IPS-18a (cell line): Measurements from ENCODE around the gene FBXW12.

ENCODE experiments used
- H3K27ac ChIP-seq: one replicate; pipeline ENCODE4 v1.5.1; 2013; ENCODE audit warnings: low read length
- H3K27me3 ChIP-seq: one replicate; pipeline ENCODE4 v1.6.1; 2013; ENCODE audit warnings: mild to moderate bottlenecking, low read length; ENCODE audit not compliant: control insufficient read depth, insufficient read depth
- H3K36me3 ChIP-seq: one replicate; pipeline ENCODE4 v1.6.1; 2013; ENCODE audit warnings: low read depth, low read length; ENCODE audit not compliant: control insufficient read depth
- H3K4me1 ChIP-seq: one replicate; pipeline ENCODE4 v1.6.1; 2013; ENCODE audit warnings: low read depth, low read length; ENCODE audit not compliant: control insufficient read depth
- H3K4me3 ChIP-seq: one replicate; pipeline ENCODE4 v1.5.1; 2013; ENCODE audit warnings: low read length
- H3K9ac ChIP-seq: one replicate; pipeline ENCODE4 v1.6.1; 2013; ENCODE audit warnings: mild to moderate bottlenecking, low read length, moderate library complexity
- H3K9me3 ChIP-seq: one replicate; pipeline ENCODE4 v1.6.1; 2013; ENCODE audit warnings: low read depth, low read length; ENCODE audit not compliant: control insufficient read depth

Gene FBXW12

DNA sequence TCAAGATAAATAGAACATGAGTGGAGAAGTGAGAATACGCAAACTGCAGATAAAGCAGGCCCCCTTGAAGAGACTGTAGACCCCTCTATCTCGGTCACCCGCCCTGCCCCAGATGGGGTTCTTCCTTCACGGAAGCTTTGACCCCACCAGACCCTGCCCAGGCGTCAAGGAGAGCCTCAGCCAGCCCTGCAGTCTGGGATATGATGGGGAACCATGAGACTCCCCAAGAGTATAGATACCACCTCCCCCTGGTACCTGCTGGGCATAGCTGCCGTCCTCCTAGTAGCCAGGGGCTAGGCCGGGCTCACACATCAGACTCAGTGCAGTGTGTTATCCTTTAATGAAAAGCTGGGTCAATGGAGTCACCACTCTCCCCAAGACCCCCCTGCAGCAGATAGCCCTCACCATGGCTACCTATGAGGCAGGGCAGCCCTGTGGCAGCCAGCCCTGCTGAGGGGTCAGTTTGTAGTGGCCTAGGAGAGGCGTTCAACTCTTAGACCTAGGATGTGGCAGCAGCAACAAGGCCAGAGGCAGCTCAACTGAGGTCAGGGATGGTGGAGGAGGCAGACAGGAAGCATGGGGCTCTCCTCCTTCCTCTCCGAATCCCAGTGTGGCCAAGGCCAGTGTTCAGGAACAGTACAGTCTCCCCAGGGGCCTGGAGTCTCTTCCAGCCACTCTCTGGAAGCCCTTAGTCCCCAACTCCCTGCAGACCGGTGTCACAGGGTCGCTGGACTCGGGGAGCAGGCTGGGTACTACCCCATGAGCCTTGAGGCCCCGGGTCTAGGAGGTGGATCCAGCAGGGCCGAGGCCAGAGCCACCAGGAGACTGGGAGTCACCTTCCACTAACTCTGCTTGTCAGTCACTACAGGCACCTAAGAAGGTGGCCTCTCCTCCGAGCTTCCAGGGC is 31.8 kb downstream of the FBXW12 start:
- peaks cover 4% of the 10 kb centered on the region for H3K4me1 ChIP-seq
- no peak overlapping the region for H3K4me3 ChIP-seq
- no peak overlapping the region for H3K9ac ChIP-seq
- no peaks in the 10 kb centered on the region for H3K9me3 ChIP-seq
- peaks cover 60% of the 10 kb centered on the region for H3K36me3 ChIP-seq
- H3K27ac ChIP-seq: no peak overlapping the region
- H3K27me3 ChIP-seq: no peaks in the 10 kb centered on the region

- Histone ChIP-seq H3K9me3 (no peaks in the 10 kb centered on the region), H3K36me3 (peaks cover 69% of the 10 kb centered on the region), H3K27ac (no peak overlapping the region), H3K4me1 (no peaks in the 10 kb centered on the region), H3K4me3 (no peak overlapping the region), H3K9ac (no peak overlapping the region), H3K27me3 (no peaks in the 10 kb centered on the region)
Measured at GRCh38 chr3:48404440-48405342, 32.7 kb downstream of the FBXW12 start.

DNA sequence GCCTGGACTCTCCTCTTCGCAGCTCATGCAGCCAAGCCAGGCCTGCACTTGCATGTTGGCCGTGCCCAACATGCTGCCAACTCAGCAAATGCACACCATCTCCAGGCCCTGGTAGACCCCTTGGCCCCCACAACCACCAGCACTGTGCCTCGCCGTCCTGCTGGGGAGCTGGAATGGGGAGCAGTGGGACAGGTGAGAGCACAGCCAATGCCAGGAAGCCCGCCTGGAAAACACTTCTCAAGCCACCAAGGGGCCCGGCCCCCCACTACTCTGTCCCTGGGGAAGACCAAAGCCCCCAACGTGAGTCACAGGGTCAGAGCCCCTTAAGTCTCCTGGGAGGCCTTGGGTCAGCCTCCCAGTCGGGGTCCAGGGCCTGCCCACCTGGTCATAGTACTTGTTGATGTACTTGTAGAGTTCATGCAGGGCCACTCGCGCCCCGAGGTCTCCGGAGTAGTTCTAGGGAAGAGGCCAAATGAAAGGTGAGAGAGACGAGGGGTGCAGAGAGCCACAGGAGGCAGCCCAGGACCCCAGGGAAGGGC is 33.4 kb downstream of the FBXW12 start:
- Histone ChIP-seq H3K9ac (no peak overlapping the region), H3K9me3 (no peaks in the 10 kb centered on the region), H3K4me3 (no peak overlapping the region), H3K4me1 (no peaks in the 10 kb centered on the region), H3K36me3 (peaks cover 76% of the 10 kb centered on the region), H3K27me3 (no peaks in the 10 kb centered on the region), H3K27ac (no peak overlapping the region)

DNA sequence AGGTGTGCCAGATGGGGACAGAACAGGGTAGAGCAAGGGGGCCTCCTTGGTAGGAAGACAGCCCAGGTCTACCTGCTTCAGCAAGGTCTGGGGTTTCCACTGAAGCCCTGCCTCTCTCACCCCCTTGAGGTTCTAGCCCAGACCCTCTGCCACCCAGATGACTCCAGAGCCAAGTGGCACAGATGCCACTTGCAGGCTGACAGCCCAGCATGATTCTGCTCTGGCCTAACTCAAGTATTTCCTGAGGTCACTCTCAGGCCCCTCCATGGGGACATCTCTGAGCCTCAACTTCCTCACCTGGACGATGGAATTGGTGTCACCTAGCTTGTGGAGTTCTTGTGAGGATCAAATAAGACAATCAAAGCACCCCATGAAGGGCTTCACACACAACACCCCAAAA is 34.0 kb downstream of the FBXW12 start:
- H3K9me3 ChIP-seq: no peaks in the 10 kb centered on the region
- H3K4me1 ChIP-seq: no peaks in the 10 kb centered on the region
- H3K9ac ChIP-seq: no peak overlapping the region
- no peak overlapping the region for H3K27ac ChIP-seq
- no peak overlapping the region for H3K4me3 ChIP-seq
- no peaks in the 10 kb centered on the region for H3K27me3 ChIP-seq
- peaks cover 81% of the 10 kb centered on the region for H3K36me3 ChIP-seq

GRCh38 chr3:48406443-48407431 is 34.7 kb downstream of the FBXW12 start:
- Histone ChIP-seq H3K4me1 (no peaks in the 10 kb centered on the region), H3K36me3 (peaks cover 89% of the 10 kb centered on the region), H3K4me3 (no peak overlapping the region), H3K27me3 (no peaks in the 10 kb centered on the region), H3K9me3 (no peaks in the 10 kb centered on the region), H3K9ac (no peak overlapping the region), H3K27ac (no peak overlapping the region)

- Histone ChIP-seq H3K36me3 (peaks cover 96% of the 10 kb centered on the region), H3K4me3 (no peak overlapping the region), H3K9me3 (no peaks in the 10 kb centered on the region), H3K27ac (no peak overlapping the region), H3K4me1 (no peaks in the 10 kb centered on the region), H3K9ac (no peak overlapping the region), H3K27me3 (no peaks in the 10 kb centered on the region)
Measured at GRCh38 chr3:48407542-48408099, 35.6 kb downstream of the FBXW12 start.

- H3K36me3 ChIP-seq: peaks cover 98% of the 10 kb centered on the region
- H3K9me3 ChIP-seq: no peaks in the 10 kb centered on the region
- no peaks in the 10 kb centered on the region for H3K27me3 ChIP-seq
- no peak overlapping the region for H3K9ac ChIP-seq
- no peak overlapping the region for H3K27ac ChIP-seq
- no peak overlapping the region for H3K4me3 ChIP-seq
- H3K4me1 ChIP-seq: no peaks in the 10 kb centered on the region
Measured at GRCh38 chr3:48408823-48409281, 36.8 kb downstream of the FBXW12 start.

DNA sequence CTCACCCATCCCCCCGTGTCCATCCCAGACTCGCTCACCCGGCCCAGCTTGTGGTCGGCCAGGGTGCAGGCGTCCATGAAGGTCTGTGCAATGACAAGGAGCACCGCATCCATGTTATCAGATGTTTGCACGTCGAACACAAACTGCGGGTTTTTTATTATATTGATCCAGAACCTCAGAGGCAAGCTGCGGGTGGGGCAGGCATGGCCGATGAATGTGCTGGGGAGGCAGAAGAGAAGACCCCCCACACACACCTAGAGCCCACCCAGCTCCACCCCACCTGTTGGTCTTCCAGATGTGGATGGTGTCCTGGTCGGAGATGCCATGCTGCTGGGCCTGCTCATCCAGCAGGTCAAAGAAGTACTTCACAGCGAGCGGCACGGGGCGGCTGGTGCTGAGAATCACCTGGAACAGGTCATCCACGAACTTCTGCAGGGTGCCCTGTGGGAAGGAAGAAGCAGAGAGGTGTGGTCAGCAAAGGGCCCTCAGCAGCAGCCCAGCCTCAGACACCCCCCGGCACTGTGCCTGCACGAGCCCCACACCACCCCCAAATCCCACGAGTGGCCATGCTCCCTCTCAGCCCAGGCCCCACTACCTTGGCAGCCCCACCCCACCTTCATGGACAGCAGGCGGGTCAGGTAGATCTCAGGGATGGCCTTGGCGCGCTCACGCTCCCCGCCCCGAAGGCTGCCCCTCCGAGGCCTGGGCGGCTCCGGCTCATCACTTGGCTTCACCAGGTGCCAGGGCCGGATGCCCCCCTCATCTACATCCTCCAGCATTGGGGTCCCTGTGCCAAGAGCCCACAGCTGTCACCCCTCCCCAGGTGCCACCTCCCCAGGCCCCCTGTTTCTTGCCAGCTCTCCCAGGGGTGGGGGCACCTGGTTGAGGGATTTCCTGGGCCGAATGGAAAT is 37.5 kb downstream of the FBXW12 start:
- Histone ChIP-seq H3K4me1 (no peaks in the 10 kb centered on the region), H3K9me3 (no peaks in the 10 kb centered on the region), H3K27ac (no peak overlapping the region), H3K27me3 (no peaks in the 10 kb centered on the region), H3K9ac (no peak overlapping the region), H3K36me3 (peaks cover 98% of the 10 kb centered on the region), H3K4me3 (no peak overlapping the region)

GRCh38 chr3:48410205-48411040 is 38.4 kb downstream of the FBXW12 start:
- peaks cover 98% of the 10 kb centered on the region for H3K36me3 ChIP-seq
- H3K9ac ChIP-seq: no peak overlapping the region
- no peaks in the 10 kb centered on the region for H3K9me3 ChIP-seq
- no peak overlapping the region for H3K4me3 ChIP-seq
- no peaks in the 10 kb centered on the region for H3K4me1 ChIP-seq
- no peaks in the 10 kb centered on the region for H3K27me3 ChIP-seq
- no peak overlapping the region for H3K27ac ChIP-seq
